GM12878 (cell line): Measurements from ENCODE around the gene GPC6. TPM values are rescaled to one million over a fixed set of nuclear protein-coding genes. Genes with fewer than 3 reads are reported as not detected.

Experiments used
- ATAC-seq: fragments of 200-7000 bp; cut with Tn5 transposase; 3 replicates; pipeline ENCODE4 v1.9.1; 2020; ENCODE audit warnings: mild to moderate bottlenecking, moderate library complexity
- BruUV-seq: library from RNA; stranded (reverse); fragments of 400-500 nt; replicated peaks from 2 replicates; lab custom pipeline; 2021; lab: Mats Ljungman, UMichigan
- CTCF ChIA-PET: fragments of 300-600 bp; sonication (Branson Sonifier 250); formaldehyde crosslinking; extraction: SDS; loops from one replicate; lab custom pipeline; 2021; ENCODE audit warnings: inconsistent platforms; lab: Yijun Ruan, JAX
- POLR2A ChIA-PET: fragments of 350-600 bp; formaldehyde crosslinking; extraction: SDS; loops from one replicate; lab custom pipeline; 2021; ENCODE audit warnings: inconsistent platforms; lab: Charles Lee
- RAD21 ChIA-PET: fragments of 300-600 bp; sonication (Branson Sonifier 250); formaldehyde crosslinking; loops from one replicate; lab custom pipeline; 2023; ENCODE audit warnings: antibody characterized with exemption; ENCODE audit not compliant: unreplicated experiment; lab: Charles Lee
- SMC1A ChIA-PET: fragments of 300-600 bp; sonication (Branson Sonifier 250); formaldehyde crosslinking; loops from one replicate; lab custom pipeline; 2023; ENCODE audit not compliant: unreplicated experiment, uncharacterized antibody; lab: Charles Lee
- DNase-seq: peaks from one replicate; pipeline ENCODE4 v3.0.0-alpha.2; 2011; ENCODE audit warnings: low read depth, low spot score
- FAIRE-seq: peaks from 3 replicates; lab custom pipeline; 2011; peaks lifted over from hg19 to GRCh38; lab: Jason Lieb, UNC
- H2AFZ ChIP-seq: 2 replicates; pipeline ENCODE4 v1.6.0; 2011; ENCODE audit warnings: low read depth, low read length, control low read depth; ENCODE audit not compliant: control insufficient read depth
- H3K27ac ChIP-seq: 2 replicates; pipeline ENCODE4 v1.5.1; 2011; ENCODE audit warnings: control low read depth; ENCODE audit not compliant: control insufficient read depth, insufficient read depth
- H3K27me3 ChIP-seq, 2 experiments: replicated peaks in 1 of 2; 2 replicates each; pipeline versions ENCODE4 v1.6.0 to v1.6.1; 2011; ENCODE audit warnings: low read length in 1 of 2; ENCODE audit not compliant: control insufficient read depth in 2 of 2, insufficient read depth in 2 of 2
- H3K36me3 ChIP-seq, 2 experiments: 2 replicates each; pipeline ENCODE4 v1.5.1; 2011; ENCODE audit warnings: low read length in 1 of 2; ENCODE audit not compliant: control insufficient read depth in 2 of 2, insufficient read depth in 2 of 2
- H3K4me1 ChIP-seq: 2 replicates; pipeline ENCODE4 v1.6.1; 2011; ENCODE audit warnings: mild to moderate bottlenecking, low read length, moderate library complexity, mixed read lengths; ENCODE audit not compliant: control insufficient read depth, insufficient read depth
- H3K4me2 ChIP-seq: 2 replicates; pipeline ENCODE4 v1.6.0; 2011; ENCODE audit warnings: control low read depth; ENCODE audit not compliant: control insufficient read depth, insufficient read depth
- H3K4me3 ChIP-seq: fragments of 200-600 bp; sonication (generic); 2 replicates; pipeline ENCODE4 v1.5.1; 2016
- H3K79me2 ChIP-seq: 2 replicates; pipeline ENCODE4 v1.6.0; 2011; ENCODE audit warnings: low read length; ENCODE audit not compliant: control insufficient read depth, insufficient read depth
- H3K9ac ChIP-seq: 2 replicates; pipeline ENCODE4 v1.8.0; 2011; ENCODE audit warnings: low read length, control low read depth, mixed read lengths; ENCODE audit not compliant: control insufficient read depth, insufficient read depth
- H3K9me3 ChIP-seq: replicated peaks from 3 replicates; pipeline ENCODE4 v1.5.1; 2011; ENCODE audit warnings: mild to moderate bottlenecking, low read length; ENCODE audit not compliant: control insufficient read depth, insufficient read depth
- H4K20me1 ChIP-seq: 2 replicates; pipeline ENCODE4 v1.6.0; 2011; ENCODE audit not compliant: control insufficient read depth, insufficient read depth
- EP300 ChIP-seq, 2 experiments: fragments of 150-350 bp in 1 of 2; IDR thresholded peaks; 2 replicates each; pipeline ENCODE4 v1.6.1; 2011 to 2012; ENCODE audit warnings: low read depth in 2 of 2, low read length in 2 of 2, borderline replicate concordance in 1 of 2, improper control_type of control experiment in 1 of 2, inconsistent platforms in 1 of 2; ENCODE audit not compliant: control insufficient read depth in 1 of 2
- FOXM1 ChIP-seq: IDR thresholded peaks from 2 replicates; pipeline ENCODE4 v1.6.1; 2012; ENCODE audit warnings: low read depth, mild to moderate bottlenecking, inconsistent platforms, low read length, moderate library complexity
- KLF5 ChIP-seq: fragments of 450-650 bp; IDR thresholded peaks from 2 replicates; pipeline ENCODE4 v1.6.1; 2014; ENCODE audit warnings: mild to moderate bottlenecking; ENCODE audit not compliant: partially characterized antibody
- MXI1 ChIP-seq: fragments of 150-350 bp; IDR thresholded peaks from 2 replicates; pipeline ENCODE4 v1.6.1; 2011; ENCODE audit warnings: low read depth, mild to moderate bottlenecking, inconsistent platforms, low read length, improper control_type of control experiment
- PAX5 ChIP-seq: IDR thresholded peaks from 2 replicates; pipeline ENCODE4 v1.6.1; 2011; ENCODE audit warnings: low read depth, low read length, borderline replicate concordance
- TBL1XR1 ChIP-seq: IDR thresholded peaks from 2 replicates; pipeline ENCODE4 v1.6.1; 2012; ENCODE audit warnings: low read depth, low read length, improper control_type of control experiment
- ZNF217 ChIP-seq: fragments of 450-650 bp; IDR thresholded peaks from 2 replicates; pipeline ENCODE4 v1.6.1; 2017; ENCODE audit warnings: antibody characterized with exemption, mild to moderate bottlenecking
- ZNF274 ChIP-seq: IDR thresholded peaks from one replicate; pipeline ENCODE4 v1.8.0; 2011; ENCODE audit not compliant: insufficient read length, insufficient read depth
- in situ Hi-C: fragments of 300-500 bp; cut with MboI; formaldehyde crosslinking; loops from 9 replicates; pipeline ENCODE4 v1.14.3; 2018; ENCODE audit warnings: mixed read lengths
- intact Hi-C: fragments of 100-400 bp; cut with micrococcal nuclease; formaldehyde crosslinking; loops from one replicate; pipeline ENCODE4 v1.14.2; 2022; ENCODE audit not compliant: unreplicated experiment
- polyA plus RNA-seq, 11 experiments: library from polyadenylated mRNA; depleted of rRNA in 4 of 11; unstranded in 6 of 11; stranded (reverse) in 5 of 11; fragments of >200 nt; fragmentation: Nextera tagmentation in 4 of 11; fragmentation: Illumina TruSeq in 1 of 11; extraction: Ambion mirVana in 4 of 11; extraction: Trizol in 1 of 11; gene quantifications; 1 replicate in 1 of 11; 2 replicates in 10 of 11; pipeline versions ENCODE4 v1.2.1 to v1.2.3, GENCODE V29; 2011 to 2016; ENCODE audit warnings: inconsistent platforms in 2 of 11, missing spikeins in 2 of 11, low read depth in 1 of 11
- total RNA-seq, 4 experiments: library from RNA; depleted of rRNA in 3 of 4; stranded (reverse); fragments of >200 nt in 3 of 4; fragmentation: Illumina TruSeq in 1 of 4; extraction: Trizol in 1 of 4; gene quantifications; 2 replicates each; pipeline versions ENCODE4 v1.2.1 to v1.2.3, GENCODE V29; 2013 to 2021
- TF ChIP-seq, protein P1 (sequence below): fragments of 450-650 bp; formaldehyde crosslinking; IDR thresholded peaks from 2 replicates; pipeline ENCODE4 v1.4.0; 2020; ENCODE audit warnings: mild to moderate bottlenecking, moderate library complexity
- TF ChIP-seq, protein P2 (sequence below): fragments of 150-350 bp; IDR thresholded peaks from 2 replicates; pipeline ENCODE4 v1.6.1; 2016; ENCODE audit warnings: low read depth, low read length
- TF ChIP-seq, protein P3 (sequence below): fragments of 450-650 bp; IDR thresholded peaks from 2 replicates; pipeline ENCODE4 v1.6.1; 2017; ENCODE audit warnings: antibody characterized with exemption, mild to moderate bottlenecking, moderate library complexity
- TF ChIP-seq, protein P4 (sequence below): fragments of 450-650 bp; IDR thresholded peaks from 2 replicates; pipeline ENCODE4 v1.6.1; 2018; ENCODE audit warnings: borderline replicate concordance, mild to moderate bottlenecking; ENCODE audit not compliant: partially characterized antibody

GPC6 gene
- total and polyA plus RNA-seq, 10 of the 15 experiments (the other 5 are each of a cell fraction or from before 2014, with no cell fraction given) = 0.03 to 0.04 (median 0.03) TPM; not detected in 7

DNA sequence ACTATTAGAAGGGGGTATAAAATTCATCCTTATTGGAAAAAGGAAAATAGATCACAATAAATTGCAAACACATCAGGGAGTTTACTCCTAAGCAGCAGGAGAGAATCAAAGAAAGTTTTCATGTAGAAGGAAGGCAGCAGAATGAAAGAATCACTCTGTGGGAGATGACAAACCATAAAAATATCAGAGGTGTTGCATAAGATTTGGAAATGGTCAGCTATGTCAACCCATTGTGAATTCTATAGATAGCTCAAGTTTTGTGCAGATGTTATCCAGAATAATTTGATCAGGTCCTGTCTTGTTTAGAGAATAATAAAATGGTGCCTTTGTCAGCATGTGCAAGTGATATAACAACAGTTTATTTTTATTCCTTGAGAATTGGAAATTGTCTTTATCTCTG is 630.5 kb downstream of the GPC6 start:
- POLR2A ChIA-PET = no interaction called here
- SMC1A ChIA-PET = no interaction called here
- in situ Hi-C loops = no loop called here
- no peaks in the 10 kb centered on the region for H3K4me1 ChIP-seq
- H3K9ac ChIP-seq = no peak overlapping the region
- H3K9me3 ChIP-seq = no peaks in the 10 kb centered on the region
- intact Hi-C loops = no loop called here
- H3K27ac ChIP-seq = no peak overlapping the region
- no peaks in the 10 kb centered on the region for H3K79me2 ChIP-seq
- no peaks in the 10 kb centered on the region for H4K20me1 ChIP-seq
- H3K36me3 ChIP-seq = no peaks in the 10 kb centered on the region
- ATAC-seq (no peak), DNase-seq (no peak), FAIRE-seq (no peak)
- no peak overlapping the region for H3K4me2 ChIP-seq
- H2AFZ ChIP-seq = no peak overlapping the region
- no peaks in the 10 kb centered on the region for H3K27me3 ChIP-seq
- no TSS peak for BruUV-seq
- TF ChIP-seq, protein P1, sequence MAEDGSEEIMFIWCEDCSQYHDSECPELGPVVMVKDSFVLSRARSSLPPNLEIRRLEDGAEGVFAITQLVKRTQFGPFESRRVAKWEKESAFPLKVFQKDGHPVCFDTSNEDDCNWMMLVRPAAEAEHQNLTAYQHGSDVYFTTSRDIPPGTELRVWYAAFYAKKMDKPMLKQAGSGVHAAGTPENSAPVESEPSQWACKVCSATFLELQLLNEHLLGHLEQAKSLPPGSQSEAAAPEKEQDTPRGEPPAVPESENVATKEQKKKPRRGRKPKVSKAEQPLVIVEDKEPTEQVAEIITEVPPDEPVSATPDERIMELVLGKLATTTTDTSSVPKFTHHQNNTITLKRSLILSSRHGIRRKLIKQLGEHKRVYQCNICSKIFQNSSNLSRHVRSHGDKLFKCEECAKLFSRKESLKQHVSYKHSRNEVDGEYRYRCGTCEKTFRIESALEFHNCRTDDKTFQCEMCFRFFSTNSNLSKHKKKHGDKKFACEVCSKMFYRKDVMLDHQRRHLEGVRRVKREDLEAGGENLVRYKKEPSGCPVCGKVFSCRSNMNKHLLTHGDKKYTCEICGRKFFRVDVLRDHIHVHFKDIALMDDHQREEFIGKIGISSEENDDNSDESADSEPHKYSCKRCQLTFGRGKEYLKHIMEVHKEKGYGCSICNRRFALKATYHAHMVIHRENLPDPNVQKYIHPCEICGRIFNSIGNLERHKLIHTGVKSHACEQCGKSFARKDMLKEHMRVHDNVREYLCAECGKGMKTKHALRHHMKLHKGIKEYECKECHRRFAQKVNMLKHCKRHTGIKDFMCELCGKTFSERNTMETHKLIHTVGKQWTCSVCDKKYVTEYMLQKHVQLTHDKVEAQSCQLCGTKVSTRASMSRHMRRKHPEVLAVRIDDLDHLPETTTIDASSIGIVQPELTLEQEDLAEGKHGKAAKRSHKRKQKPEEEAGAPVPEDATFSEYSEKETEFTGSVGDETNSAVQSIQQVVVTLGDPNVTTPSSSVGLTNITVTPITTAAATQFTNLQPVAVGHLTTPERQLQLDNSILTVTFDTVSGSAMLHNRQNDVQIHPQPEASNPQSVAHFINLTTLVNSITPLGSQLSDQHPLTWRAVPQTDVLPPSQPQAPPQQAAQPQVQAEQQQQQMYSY (CRISPR knock-in tag) = no peak
- TF ChIP-seq PAX5 (no peak), ZNF217 (no peak), ZNF274 (no peak), TBL1XR1 (no peak), FOXM1 (no peak), KLF5 (no peak), MXI1 (no peak), EP300 (IDR thresholded peaks at IDR 0.05; ENCODE audit: borderline replicate concordance in 1 of 2, control insufficient read depth in 1 of 2, low read depth in 2 of 2, low read length in 2 of 2) (no peak)
- TF ChIP-seq, protein P2, sequence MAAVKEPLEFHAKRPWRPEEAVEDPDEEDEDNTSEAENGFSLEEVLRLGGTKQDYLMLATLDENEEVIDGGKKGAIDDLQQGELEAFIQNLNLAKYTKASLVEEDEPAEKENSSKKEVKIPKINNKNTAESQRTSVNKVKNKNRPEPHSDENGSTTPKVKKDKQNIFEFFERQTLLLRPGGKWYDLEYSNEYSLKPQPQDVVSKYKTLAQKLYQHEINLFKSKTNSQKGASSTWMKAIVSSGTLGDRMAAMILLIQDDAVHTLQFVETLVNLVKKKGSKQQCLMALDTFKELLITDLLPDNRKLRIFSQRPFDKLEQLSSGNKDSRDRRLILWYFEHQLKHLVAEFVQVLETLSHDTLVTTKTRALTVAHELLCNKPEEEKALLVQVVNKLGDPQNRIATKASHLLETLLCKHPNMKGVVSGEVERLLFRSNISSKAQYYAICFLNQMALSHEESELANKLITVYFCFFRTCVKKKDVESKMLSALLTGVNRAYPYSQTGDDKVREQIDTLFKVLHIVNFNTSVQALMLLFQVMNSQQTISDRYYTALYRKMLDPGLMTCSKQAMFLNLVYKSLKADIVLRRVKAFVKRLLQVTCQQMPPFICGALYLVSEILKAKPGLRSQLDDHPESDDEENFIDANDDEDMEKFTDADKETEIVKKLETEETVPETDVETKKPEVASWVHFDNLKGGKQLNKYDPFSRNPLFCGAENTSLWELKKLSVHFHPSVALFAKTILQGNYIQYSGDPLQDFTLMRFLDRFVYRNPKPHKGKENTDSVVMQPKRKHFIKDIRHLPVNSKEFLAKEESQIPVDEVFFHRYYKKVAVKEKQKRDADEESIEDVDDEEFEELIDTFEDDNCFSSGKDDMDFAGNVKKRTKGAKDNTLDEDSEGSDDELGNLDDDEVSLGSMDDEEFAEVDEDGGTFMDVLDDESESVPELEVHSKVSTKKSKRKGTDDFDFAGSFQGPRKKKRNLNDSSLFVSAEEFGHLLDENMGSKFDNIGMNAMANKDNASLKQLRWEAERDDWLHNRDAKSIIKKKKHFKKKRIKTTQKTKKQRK = no peak
- TF ChIP-seq, protein P3, sequence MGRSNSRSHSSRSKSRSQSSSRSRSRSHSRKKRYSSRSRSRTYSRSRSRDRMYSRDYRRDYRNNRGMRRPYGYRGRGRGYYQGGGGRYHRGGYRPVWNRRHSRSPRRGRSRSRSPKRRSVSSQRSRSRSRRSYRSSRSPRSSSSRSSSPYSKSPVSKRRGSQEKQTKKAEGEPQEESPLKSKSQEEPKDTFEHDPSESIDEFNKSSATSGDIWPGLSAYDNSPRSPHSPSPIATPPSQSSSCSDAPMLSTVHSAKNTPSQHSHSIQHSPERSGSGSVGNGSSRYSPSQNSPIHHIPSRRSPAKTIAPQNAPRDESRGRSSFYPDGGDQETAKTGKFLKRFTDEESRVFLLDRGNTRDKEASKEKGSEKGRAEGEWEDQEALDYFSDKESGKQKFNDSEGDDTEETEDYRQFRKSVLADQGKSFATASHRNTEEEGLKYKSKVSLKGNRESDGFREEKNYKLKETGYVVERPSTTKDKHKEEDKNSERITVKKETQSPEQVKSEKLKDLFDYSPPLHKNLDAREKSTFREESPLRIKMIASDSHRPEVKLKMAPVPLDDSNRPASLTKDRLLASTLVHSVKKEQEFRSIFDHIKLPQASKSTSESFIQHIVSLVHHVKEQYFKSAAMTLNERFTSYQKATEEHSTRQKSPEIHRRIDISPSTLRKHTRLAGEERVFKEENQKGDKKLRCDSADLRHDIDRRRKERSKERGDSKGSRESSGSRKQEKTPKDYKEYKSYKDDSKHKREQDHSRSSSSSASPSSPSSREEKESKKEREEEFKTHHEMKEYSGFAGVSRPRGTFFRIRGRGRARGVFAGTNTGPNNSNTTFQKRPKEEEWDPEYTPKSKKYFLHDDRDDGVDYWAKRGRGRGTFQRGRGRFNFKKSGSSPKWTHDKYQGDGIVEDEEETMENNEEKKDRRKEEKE = no peak
- TF ChIP-seq, protein P4, sequence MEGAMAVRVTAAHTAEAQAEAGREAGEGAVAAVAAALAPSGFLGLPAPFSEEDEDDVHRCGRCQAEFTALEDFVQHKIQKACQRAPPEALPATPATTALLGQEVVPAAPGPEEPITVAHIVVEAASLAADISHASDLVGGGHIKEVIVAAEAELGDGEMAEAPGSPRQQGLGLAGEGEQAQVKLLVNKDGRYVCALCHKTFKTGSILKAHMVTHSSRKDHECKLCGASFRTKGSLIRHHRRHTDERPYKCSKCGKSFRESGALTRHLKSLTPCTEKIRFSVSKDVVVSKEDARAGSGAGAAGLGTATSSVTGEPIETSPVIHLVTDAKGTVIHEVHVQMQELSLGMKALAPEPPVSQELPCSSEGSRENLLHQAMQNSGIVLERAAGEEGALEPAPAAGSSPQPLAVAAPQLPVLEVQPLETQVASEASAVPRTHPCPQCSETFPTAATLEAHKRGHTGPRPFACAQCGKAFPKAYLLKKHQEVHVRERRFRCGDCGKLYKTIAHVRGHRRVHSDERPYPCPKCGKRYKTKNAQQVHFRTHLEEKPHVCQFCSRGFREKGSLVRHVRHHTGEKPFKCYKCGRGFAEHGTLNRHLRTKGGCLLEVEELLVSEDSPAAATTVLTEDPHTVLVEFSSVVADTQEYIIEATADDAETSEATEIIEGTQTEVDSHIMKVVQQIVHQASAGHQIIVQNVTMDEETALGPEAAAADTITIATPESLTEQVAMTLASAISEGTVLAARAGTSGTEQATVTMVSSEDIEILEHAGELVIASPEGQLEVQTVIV = no peak
- CTCF ChIA-PET = no interaction called here
- H3K4me3 ChIP-seq = no peak overlapping the region
- RAD21 ChIA-PET = no interaction called here
